HG02623 (cell line): ENCODE results near the gene ADAM11.
"Not testable (repeated sequence)": the region's sequence is repeated elsewhere in the genome, so short reads cannot be mapped to it uniquely, and the experiment has no call there.

Experiments
- ATAC-seq: cut with Tn5 transposase; IDR thresholded peaks from one replicate; pipeline ENCODE4 v1.9.1; 2021; ENCODE audit warnings: moderate library complexity; ENCODE audit not compliant: unreplicated experiment

The ADAM11 gene

DNA sequence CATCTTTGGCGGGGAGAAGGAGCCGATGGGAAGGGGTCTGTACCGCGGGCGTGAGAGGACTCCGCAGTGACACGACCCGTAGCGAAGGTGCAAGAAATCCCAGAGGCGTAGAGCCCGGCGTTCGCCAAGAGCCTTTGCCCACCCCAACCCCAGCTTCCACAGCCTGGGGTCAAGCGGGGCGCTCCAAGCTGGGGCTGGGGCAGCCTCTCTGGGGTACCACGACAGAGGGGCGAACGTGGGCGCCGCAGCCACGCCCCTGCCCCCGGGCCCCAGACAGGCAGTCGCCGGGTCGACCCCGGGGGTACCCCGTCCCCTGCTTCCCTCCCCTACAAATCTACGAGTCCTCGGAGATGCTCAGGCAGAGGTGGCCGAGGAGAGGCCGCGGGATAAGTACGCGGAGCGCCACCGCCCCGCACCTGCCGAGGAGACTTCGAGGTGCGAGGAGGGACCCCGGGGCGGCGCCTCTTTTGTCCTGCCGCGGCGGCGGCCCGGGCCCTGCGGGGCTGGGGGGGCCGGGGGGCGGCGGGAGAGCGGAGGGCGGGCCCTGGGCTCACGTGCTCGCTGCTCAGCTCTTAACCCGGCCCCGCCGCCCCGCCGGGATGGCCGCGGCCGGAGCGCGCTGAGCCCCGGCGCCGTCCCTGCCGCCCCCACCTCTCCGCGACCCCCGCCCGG, at the start of gene ADAM11:
Gene ADAM11, plus strand, starts transcription at position 575 of the 672 bp plus-strand sequence. CDS start 212 bp downstream, outside the sequence.
- ATAC-seq = no peak

GRCh38 chr17:44719444-44719843, 39.3 kb upstream of the ADAM11 start:
- no peak for ATAC-seq

DNA sequence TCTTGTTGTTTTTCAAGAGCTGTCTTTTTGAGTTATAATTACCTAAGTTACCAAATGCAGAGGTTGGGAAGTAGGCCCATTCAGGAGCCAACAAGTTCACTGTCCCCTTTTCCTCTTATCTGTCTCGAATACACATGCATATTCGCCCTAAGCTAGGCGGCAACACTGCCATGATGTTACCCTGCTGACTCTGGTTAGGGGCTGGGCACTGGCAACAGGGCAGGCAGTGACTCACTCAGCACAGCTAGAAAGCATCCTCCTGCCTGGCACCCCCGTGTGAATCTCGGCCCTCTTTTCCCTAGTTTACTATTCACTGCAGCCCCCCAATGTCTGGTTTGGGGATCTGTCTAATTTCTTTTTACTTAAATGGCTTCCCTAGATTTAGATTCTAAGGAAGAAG, 36.5 kb upstream of the ADAM11 start:
- no peak for ATAC-seq

DNA sequence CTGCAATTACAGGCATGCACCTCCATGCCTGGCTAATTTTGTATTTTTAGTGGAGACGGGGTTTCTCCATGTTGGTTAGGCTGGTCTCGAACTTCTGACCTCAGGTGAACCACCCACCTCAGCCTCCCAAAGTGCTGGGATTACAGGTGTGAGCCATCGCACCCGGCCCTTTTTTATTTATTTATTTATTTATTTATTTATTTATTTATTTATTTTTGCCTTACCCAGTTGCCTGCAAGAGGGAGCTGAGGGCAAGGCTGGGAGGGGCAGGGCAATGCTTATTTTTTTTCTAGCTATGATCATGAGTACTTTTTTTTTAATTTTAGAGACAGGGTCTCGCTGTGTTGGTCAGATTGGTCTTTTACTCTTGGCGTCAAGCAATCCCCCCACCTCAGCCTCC, 32.7 kb upstream of the ADAM11 start:
- ATAC-seq = not testable (repeated sequence)

DNA sequence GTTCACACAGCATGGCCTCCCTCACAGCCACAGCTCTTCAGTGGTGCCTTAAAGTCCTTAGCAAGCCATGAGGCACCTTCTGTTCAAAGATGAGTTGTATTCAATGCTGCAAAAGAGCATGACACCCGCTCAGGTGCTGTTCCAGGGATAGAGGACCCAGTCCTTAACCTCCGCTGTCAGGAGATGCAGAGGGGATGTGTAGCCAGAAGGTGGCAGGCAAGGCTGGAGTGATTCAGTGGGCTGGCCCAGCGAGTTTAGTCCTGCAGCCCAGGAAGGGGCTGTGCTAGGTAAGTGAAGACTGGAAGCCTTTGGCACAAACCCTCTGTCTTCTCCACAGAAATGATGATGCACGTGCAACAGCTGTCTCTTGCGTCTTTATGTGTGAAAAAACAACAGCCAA, 25.0 kb upstream of the ADAM11 start:
- no peak for ATAC-seq

GRCh38 chr17:44734272-44734671, 24.5 kb upstream of the ADAM11 start:
- no peak for ATAC-seq

DNA sequence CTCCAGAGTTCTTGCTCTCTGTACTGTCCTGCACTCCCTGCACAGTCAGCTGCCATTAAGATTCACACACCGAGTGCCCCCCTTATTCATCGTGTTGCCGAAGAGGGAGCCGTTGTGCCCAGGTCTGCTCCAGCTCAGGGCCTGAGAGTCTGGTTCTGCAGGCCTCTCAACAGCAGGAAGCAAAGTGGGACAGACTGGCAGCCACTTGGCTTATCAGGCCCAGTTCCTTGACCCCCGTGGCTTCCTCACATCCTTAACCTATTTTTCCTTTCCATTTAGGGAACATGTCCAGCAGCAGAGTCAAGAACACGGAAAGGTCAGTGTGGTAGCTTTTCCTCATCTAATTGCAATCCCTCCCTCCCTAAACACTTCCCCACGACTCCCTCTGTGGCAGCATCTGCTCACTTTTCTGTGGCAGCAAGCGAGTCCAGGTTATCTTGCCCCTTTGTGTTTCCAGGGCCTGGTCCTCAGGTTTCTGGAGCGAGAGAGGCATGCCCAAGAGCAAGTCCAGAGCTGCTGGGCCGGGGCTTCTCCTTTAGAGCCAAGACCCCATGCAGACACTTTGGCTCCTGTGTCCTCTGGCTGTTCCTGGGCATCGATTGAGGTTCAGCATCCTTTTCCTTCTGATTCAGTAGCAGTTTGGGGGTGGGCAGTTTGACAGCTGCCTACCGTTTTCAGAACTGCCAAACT, 22.1 kb upstream of the ADAM11 start:
- ATAC-seq = no peak

DNA sequence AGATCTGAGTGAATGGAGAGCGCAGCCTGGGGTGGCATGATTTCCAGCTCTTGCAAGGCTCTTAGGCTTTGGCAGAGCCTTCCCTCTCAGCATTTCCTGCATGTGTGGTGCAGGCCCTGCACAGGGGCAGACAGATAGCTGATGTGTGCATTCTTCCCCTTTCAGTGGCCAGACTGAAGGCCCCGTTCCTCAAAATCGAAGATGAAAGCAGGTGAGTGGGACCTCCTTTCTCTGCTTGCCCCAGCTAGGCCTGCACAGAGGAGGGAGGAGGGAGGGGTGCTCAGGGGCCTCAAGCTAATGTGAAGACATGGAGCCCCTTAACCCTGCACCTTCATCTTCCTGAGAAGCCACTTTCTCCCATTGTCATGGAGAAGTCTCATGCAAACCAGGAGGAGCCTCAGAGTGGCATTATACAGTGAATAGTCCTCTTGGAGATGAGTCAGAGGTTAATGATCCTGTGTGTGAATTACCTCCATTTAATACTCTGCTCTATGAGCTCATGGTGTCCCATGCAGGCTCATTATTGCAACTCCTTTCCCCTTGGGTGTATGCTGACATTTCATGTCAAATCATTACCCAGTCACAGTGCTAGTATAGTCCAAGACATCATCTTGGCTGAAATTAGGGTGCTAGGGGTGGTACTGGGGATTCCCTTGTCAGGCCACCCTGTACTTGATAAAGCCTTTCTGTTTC, 20.4 kb upstream of the ADAM11 start:
- ATAC-seq = no peak

DNA sequence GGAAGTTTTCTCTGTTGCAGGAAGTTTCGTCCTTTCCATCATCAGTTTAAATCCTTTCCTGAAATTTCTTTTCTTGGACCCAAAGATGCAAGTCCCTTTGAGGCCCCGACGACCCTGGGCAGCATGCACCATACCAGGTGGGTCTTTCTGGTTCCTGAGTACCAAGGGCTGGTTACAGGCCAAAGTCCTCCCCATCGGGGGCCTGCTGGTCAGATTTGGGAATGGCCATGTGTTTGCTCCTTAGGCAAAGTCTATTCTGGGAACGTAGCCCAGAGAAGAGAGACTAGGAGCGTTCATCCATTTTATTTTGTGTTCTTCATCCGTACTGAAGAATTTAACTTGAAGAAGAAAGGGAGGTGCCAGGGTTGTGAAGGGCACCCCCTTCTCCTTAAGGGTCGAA, 17.5 kb upstream of the ADAM11 start:
- no peak for ATAC-seq

DNA sequence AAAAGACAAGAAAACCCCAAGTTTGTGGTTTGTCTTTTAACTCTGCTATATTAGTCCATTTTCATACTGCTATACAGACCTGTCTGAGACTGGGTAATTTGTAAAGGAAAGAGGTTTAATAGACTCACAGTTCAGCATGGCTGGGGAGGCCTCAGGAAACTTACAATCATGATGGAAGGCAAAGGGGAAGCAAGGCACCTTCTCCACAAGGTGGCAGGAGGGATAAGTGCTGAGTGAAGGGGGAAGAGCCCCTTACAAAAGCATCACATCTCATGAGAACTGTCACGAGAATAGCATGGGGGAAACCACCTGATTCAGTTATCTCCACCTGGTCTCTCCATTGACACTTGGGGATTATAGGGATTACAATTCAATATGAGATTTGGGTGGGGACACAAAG, 13.5 kb upstream of the ADAM11 start:
- ATAC-seq = no peak

GRCh38 chr17:44745738-44746137, 13.1 kb upstream of the ADAM11 start:
- not testable (repeated sequence) for ATAC-seq

DNA sequence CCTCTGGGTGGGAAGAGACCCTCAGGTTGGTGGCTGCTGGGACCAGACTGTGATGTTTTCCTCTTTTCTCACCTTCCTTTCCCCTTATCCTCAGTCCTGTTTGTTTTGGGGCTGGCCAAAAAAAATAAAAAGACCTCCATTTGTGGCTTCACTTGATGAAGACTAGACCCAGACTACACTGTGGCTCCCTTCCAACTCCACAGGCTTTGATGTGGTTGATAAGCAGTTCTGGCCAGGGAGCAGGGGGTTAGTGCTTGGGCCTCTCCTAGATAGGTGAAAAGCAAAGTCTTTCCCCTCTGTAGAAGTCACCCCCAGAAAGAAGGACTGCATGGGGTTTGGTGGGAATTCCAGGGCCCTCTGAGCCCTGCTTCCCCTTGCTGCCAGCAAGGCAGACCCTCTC, 11.2 kb upstream of the ADAM11 start:
- no peak for ATAC-seq

DNA sequence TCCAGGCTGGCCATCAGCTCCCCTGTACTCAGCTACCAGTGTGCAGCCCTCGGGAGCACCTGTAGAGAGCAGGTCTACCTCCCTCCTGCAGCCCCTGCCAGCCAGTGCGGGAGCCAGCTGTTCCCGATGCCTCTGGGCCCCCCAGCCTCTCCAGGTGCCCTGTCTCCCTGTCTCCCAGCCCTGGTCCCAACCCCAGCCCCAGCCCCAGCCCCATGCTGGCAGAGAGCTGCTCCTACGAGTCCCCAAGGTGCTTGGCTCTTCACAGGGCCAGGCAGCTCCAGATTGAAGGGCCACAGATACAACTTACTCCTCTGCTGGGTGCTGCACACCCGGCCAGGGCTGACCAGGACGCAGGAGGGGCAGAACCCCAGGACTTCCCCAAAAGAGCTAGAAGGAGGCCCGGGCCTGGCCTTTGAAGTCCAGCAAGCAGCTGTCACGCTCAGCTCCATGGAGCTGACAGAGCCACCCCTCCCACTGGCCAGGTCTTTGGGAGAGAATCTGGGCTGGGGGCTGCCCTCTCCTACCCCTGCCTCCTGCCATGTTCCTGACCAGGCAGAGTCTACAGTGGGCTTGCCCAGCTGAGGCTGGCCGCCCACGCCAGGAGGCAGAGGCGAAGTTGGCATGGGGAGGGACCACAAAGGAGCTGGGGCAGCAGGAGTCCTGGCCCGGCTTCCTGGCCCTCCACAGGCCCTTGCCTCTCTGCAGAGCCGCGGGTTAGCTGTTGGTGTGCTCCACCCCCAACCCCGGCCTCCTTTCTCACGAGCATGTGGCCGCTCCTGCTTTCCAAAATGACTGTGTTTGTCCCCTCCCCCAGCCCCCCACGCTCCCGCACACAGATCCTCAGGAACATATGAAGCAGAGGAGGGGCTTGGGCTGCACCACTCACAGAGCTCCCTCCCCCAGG, 9.5 kb upstream of the ADAM11 start:
- no peak for ATAC-seq

DNA sequence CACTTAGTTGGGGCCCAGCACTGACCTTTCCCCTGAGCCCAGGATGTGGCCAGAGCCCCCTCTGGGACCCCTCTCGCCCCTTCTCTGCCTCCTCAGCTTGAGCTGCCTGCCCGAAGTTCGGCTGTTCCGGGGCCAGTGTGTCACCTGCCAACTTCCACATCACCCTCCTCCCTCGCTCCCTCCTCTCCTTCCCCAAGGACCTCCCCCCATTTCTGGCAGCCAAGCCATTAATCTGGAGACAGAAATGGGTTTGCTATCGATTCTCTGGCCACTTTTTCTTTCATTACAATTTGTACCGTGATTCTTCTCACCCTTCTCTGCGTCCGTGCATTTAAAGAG, 8.8 kb upstream of the ADAM11 start:
- no peak for ATAC-seq

DNA sequence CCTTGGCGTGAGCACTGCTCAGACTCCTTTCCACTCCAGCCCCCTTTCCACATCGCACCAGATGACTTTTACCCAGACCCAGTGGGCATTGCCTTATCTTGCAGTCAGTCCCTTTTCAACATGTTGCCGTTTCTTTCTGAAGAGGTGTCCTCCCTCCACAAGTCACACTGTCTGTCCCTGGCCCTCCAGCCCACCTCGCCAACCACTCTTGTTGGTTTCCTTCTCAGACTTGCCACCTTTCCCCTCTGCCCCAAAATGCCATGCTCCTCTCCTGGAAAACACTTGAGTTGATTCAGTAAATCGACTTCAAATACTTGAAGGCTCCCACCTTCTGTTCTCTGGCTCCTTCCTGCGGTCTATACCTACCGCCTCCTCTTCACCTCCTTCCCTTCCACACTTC, 7.5 kb upstream of the ADAM11 start:
- ATAC-seq = no peak

DNA sequence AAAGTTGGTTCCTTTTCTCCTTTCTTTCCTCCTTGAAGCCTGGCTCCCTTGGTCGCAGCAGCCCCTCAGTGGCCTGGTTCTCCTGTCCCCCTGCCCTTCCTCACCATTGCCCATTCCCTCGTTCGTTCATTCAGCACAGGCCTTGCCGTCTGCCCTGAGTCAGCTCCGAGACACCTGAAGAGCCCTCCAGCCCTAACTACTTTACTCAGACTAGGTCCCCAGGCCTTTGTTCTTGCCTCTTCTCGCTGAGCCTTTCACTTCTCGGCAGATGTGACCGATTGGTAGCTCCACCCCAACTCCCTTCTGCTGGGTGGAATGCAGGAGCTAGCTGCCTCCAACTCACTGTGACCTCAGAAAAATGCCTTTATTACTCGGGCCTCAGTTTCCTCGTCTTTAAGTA, 7.0 kb upstream of the ADAM11 start:
- no peak for ATAC-seq

- ATAC-seq = no peak
These were observed 5.6 kb upstream of the ADAM11 start for GRCh38 chr17:44752953-44753861.

- ATAC-seq = no peak
These were observed 4.5 kb upstream of the ADAM11 start for GRCh38 chr17:44754276-44754675.

GRCh38 chr17:44755180-44755579, 3.6 kb upstream of the ADAM11 start:
- ATAC-seq = not testable (repeated sequence)
